Activated T-helper 1 cell treated with anti-CD3 and anti-CD28 coated beads, Interleukin-2, amount 50 U/mL, for 16 hours (primary cell): ENCODE measurements around the gene ITGAL.
"Not testable (repeated sequence)": the region's sequence is repeated elsewhere in the genome, so short reads cannot be mapped to it uniquely, and the experiment has no call there.

ENCODE experiments used
- DNase-seq, 2 donors: peaks; one replicate each; pipeline ENCODE4 v3.0.0-alpha.2; 2020; ENCODE audit warnings: low read depth in 1 of 2, low spot score in 1 of 2

The ITGAL gene

DNA sequence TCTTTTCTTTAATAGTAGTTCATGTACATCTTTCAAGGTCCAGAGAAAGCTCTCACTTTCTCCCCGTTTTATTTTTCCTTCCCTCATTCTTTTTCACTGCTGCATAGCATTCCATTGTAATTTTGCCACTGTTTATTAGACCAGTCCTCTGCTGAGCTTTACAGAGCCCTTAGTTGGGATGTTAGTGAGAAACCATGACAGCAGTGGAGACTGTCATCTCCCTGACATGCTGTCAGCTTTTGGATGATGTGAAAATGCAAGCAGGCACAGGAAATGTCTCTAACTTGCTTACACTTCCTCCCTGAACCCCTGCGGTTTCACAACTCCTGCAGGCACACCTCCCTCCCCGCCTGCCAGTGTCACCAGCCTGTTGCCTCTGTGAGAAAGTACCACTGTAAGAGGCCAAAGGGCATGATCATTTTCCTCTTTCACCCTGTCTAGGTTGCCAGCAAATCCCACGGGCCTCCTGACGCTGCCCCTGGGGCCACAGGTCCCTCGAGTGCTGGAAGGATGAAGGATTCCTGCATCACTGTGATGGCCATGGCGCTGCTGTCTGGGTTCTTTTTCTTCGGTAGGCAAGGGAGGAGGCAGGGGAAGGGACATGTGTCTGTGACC, at the start of gene ITGAL:
ITGAL (plus strand) TSS at position 415 of the 615 bp plus-strand sequence; CDS start at position 511, 96 bp downstream.
- peak; percentile 62 to 78 for DNase-seq

DNA sequence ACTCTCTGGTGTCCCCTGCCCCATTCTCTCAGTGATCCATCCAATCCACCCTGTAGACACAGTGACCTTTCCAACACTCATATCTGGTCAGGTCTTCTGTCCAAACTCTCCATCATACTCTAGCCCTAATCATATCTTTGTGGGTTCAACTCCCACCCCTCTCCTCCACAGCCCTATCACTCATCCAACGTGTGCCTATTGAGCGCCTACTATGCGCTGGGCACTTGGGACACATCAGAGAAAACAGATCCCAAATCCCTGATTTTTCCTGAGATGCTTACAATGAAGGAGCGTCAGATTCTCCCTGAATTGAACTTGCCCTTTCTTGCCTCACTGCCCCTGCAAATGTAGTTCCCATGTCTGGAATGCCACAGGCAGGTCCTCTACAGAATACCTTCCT, 44.5 kb upstream of the ITGAL start:
- DNase-seq, result no peak

- DNase-seq, result no peak
These were observed 43.2 kb upstream of the ITGAL start for GRCh38 chr16:30429418-30429677.

GRCh38 chr16:30429678-30430427, 42.7 kb upstream of the ITGAL start, which contains the start of gene DCTPP1:
Gene DCTPP1 (minus strand): TSS chr16:30430030. CDS start chr16:30429980, 50 bp downstream.
- peak; percentile 83 to 91 for DNase-seq

DNA sequence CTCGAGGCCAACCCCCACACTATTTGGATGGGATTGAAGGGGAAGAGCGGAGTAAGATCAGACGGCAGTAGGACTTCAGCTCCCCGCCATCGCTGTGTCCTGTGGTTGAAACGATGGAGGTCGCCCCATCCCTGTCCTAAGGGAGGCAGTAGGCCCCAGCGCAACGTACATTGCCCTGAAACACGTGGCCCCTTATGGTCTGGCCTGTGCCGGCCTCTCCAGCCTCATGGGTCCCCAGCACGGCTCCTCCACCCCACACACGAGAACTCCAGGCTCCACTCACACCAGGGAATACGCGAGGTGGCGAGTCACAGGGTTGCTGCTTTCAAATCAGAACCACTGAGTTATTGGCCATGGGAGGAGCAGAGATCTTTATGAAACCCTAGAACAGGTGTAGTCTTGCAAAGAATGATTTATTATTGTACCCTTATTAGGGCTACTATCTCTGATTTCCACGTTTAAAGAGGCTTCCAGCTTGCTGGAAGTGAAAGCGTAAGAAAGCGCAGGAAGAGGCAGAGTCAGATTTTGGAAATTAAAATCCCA, 42.0 kb upstream of the ITGAL start:
- no peak for DNase-seq

DNA sequence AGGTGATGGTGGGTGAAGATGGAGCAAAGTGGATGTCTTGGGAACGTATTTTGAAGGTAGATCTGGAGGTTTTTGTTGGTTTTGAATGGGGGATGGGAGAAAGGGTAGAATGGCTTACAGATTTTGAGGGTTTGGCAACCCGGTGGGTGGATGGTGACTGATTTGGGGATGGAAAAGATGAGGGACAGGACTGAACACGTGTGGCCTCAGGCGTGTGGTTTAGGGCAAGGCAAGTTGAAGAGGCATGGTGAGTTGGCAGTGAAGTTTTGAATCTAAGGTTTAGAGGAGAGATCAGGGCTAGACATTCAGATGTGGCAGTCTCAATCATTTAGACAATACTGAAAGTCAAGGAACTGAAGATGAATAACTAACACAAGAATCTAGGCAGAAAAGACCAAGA, 37.7 kb upstream of the ITGAL start:
- peak in 1 of 2 donors; percentile 28 for DNase-seq

DNA sequence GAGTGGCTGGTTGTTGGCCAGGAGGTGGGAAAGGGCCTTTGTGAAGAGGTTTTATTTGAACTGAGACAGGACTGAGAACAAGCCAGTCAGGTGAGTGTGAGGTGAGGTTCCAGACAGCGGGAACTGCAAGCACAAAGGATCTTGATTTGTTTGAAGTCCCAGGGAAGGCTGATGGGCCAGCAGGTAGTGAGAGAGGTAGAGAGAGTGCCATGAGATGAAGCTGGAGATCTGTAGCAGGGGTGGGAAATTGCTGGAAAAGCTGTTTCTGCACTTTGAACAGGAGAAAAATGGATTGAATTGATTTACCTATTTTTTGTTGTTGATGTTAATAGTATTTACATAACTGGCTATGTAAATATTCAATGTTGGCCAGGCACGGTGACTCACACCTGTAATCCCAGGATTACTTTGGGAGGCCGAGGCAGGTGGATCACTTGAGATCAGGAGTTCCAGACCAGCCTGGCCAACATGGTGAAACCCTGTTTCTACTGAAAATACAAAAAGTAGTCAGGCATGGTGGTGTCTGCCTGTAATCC, 35.0 kb upstream of the ITGAL start:
- no peak for DNase-seq

- DNase-seq, result no peak
These were observed 33.7 kb upstream of the ITGAL start for GRCh38 chr16:30438835-30439234.

- no peak for DNase-seq
These were observed 32.7 kb upstream of the ITGAL start for GRCh38 chr16:30439720-30440348.

DNA sequence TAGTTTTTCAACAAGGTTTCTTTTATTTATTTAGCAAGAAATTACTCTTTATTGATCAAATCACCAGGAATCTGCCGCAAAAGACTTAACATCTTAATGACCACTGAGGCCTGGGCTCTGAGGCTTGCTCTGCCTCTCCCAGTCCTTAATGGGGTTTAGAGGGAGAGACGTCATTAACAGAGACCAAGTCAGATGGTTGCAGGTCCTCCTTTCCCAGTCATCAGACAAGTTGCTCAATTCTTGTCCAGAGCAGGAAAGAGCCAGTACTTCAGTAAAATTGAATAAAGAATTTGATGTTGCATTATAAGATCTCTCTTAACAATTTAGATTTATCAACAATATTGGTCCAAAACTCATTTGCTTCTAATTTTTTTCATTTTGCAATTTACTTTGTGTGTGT, 28.9 kb upstream of the ITGAL start:
- DNase-seq, result no peak

DNA sequence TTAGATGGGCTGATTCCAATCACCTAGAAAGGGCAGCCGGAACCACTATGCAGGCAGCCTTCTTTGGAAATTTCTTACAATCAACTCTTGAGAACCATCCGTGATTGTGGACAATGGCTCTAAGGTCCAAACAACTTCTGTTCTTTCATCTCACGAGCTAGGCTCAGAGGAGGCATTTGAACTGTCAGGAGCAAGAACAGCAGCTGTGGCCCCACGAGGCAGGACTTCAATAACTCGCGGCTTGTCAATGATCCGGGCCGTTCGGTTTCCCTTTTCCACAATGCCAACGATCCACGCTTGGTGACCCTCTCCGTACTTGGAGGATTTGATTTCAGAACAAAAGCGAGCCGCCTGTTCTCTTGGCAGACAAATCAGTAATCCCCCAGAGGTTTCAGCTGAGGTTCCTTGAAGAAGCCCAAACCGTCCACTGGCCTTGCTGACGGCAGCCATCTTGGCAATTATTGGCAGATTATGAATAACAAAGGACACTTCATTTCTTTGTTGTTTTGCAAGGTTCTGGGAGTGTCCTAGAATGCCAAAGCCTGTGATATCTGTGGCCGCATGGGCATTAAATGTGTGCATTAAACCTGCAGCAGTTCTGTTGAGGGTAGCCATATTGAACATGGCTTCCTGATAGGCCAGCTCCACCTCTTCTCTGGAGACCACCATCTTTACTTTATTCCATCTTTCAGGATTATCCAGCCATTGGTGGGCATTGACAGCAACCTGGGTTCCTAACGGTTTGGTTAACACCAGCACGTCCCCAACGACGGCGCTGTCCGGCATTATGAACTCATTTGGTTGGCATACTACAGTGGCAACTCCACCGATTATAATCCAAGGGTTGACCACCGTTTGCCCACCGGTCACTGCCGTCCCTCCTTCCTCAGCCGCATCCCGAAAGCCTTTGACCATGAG, 28.1 kb upstream of the ITGAL start:
- no peak for DNase-seq

GRCh38 chr16:30445149-30445407, 27.5 kb upstream of the ITGAL start:
- DNase-seq, result no peak

DNA sequence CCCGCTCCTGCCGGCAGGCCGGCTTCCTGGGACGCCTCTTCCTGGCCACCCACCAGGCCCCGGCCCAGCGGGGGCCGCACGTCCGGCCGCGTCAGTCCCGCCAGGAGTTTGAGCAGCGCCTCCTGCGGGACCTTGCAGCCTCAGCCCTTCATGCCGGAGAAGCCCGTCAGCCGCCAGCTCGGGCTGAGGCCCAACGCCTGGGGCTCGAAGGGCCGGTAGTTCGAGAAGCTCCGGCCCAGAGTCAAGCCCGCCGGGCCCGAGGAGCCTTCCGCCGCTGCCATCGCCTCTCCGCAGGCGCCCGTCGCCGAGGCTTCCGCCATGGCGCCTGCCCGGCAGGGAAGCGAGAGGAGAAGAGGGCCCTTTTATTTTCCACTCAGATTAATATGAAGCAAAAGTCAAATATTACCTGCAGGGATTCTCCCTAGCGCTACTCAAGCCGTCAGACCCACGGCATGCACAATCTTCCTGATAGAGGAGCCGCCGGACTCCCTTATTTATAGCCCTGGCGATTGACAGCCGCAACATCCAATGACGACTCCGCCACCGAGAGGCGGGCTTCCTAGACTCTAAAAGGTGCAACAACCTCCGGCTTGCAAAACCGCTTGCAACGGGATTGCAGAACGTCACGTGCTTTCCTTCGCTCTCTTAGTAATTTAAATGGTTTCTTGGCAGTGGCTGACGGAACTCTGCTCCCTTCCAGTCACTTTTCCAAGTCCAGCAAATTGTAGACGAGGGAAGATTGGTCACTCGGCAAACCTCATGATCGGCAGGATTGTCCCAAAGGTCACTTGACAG, 26.9 kb upstream of the ITGAL start, which contains the start of gene SEPHS2:
SEPHS2 (minus strand) TSS at position 467 of the 795 bp plus-strand sequence; CDS start at position 320, 147 bp downstream.
- DNase-seq, result peak; percentile 88 to 92

- DNase-seq, result no peak
These were observed 26.3 kb upstream of the ITGAL start for GRCh38 chr16:30446203-30446595.

- no peak for DNase-seq
These were observed 24.9 kb upstream of the ITGAL start for GRCh38 chr16:30447512-30448226.

GRCh38 chr16:30449116-30449435, 23.5 kb upstream of the ITGAL start:
- no peak for DNase-seq

GRCh38 chr16:30452709-30453580, 19.6 kb upstream of the ITGAL start:
- DNase-seq, result not testable (repeated sequence)

- DNase-seq, result no peak
These were observed 16.2 kb upstream of the ITGAL start for GRCh38 chr16:30456302-30456701.

- no peak for DNase-seq
These were observed 15.3 kb upstream of the ITGAL start for GRCh38 chr16:30457256-30457655.
